ENCODE measurements around the gene C1orf141. TPM values are rescaled to one million over a fixed set of nuclear protein-coding genes. Genes with fewer than 3 reads are reported as not detected.
"Not testable (repeated sequence)": the region's sequence is repeated elsewhere in the genome, so short reads cannot be mapped to it uniquely, and the experiment has no call there.

C1orf141 gene
- polyA plus RNA-seq, 3 donors: 0.23 to 0.42 (median 0.32) TPM

- DNase-seq (ENCODE audit: low read depth in 3 of 3, low spot score in 2 of 3): no peak
Measured at GRCh38 chr1:67144696-67145095, 9.9 kb upstream of the C1orf141 start.

GRCh38 chr1:67143966-67144365 is 9.2 kb upstream of the C1orf141 start:
- DNase-seq (ENCODE audit: low read depth in 3 of 3, low spot score in 2 of 3): no peak

GRCh38 chr1:67142931-67143330 is 8.2 kb upstream of the C1orf141 start:
- no peak for DNase-seq (ENCODE audit: low read depth in 3 of 3, low spot score in 2 of 3)

GRCh38 chr1:67141832-67142231 is 7.1 kb upstream of the C1orf141 start:
- not testable (repeated sequence) for DNase-seq (ENCODE audit: low read depth in 3 of 3, low spot score in 2 of 3)

GRCh38 chr1:67140460-67140859 is 5.7 kb upstream of the C1orf141 start:
- no peak for DNase-seq (ENCODE audit: low read depth in 3 of 3, low spot score in 2 of 3)

- no peak for DNase-seq (ENCODE audit: low read depth in 3 of 3, low spot score in 2 of 3)
Measured at GRCh38 chr1:67138813-67139499, 4.2 kb upstream of the C1orf141 start.

- no peak for DNase-seq (ENCODE audit: low read depth in 3 of 3, low spot score in 2 of 3)
Measured at GRCh38 chr1:67137307-67137753, 2.6 kb upstream of the C1orf141 start.

- DNase-seq (ENCODE audit: low read depth in 3 of 3, low spot score in 2 of 3): no peak
Measured at GRCh38 chr1:67135354-67135753, 584 bp upstream of the C1orf141 start.

GRCh38 chr1:67133177-67133576 is 1.6 kb downstream of the C1orf141 start:
- DNase-seq (ENCODE audit: low read depth in 3 of 3, low spot score in 2 of 3): no peak

GRCh38 chr1:67130673-67131072 is 4.1 kb downstream of the C1orf141 start:
- DNase-seq (ENCODE audit: low read depth in 3 of 3, low spot score in 2 of 3): no peak

GRCh38 chr1:67126974-67127373 is 7.8 kb downstream of the C1orf141 start:
- DNase-seq (ENCODE audit: low read depth in 3 of 3, low spot score in 2 of 3): no peak

- no peak for DNase-seq (ENCODE audit: low read depth in 3 of 3, low spot score in 2 of 3)
Measured at GRCh38 chr1:67126111-67126746, 8.5 kb downstream of the C1orf141 start.

- no peak for DNase-seq (ENCODE audit: low read depth in 3 of 3, low spot score in 2 of 3)
Measured at GRCh38 chr1:67124455-67124854, 10.3 kb downstream of the C1orf141 start.

- no peak for DNase-seq (ENCODE audit: low read depth in 3 of 3, low spot score in 2 of 3)
Measured at GRCh38 chr1:67120855-67121619, 13.7 kb downstream of the C1orf141 start.

- DNase-seq (ENCODE audit: low read depth in 3 of 3, low spot score in 2 of 3): no peak
Measured at GRCh38 chr1:67118646-67119045, 16.1 kb downstream of the C1orf141 start.

- DNase-seq (ENCODE audit: low read depth in 3 of 3, low spot score in 2 of 3): no peak
Measured at GRCh38 chr1:67118191-67118590, 16.6 kb downstream of the C1orf141 start.

GRCh38 chr1:67114162-67114561 is 20.6 kb downstream of the C1orf141 start:
- no peak for DNase-seq (ENCODE audit: low read depth in 3 of 3, low spot score in 2 of 3)

- no peak for DNase-seq (ENCODE audit: low read depth in 3 of 3, low spot score in 2 of 3)
Measured at GRCh38 chr1:67110352-67110751, 24.4 kb downstream of the C1orf141 start.

GRCh38 chr1:67105508-67105907 is 29.3 kb downstream of the C1orf141 start:
- DNase-seq (ENCODE audit: low read depth in 3 of 3, low spot score in 2 of 3): no peak

- DNase-seq (ENCODE audit: low read depth in 3 of 3, low spot score in 2 of 3): no peak
Measured at GRCh38 chr1:67103548-67103947, 31.2 kb downstream of the C1orf141 start.

- DNase-seq (ENCODE audit: low read depth in 3 of 3, low spot score in 2 of 3): no peak
Measured at GRCh38 chr1:67100833-67101232, 33.9 kb downstream of the C1orf141 start.

- no peak for DNase-seq (ENCODE audit: low read depth in 3 of 3, low spot score in 2 of 3)
Measured at GRCh38 chr1:67097305-67097704, 37.5 kb downstream of the C1orf141 start.

Measured in right renal cortex interstitium (tissue), 3 donors.